HepG2 (cell line): ENCODE data around the gene GSDMA. TPM values are rescaled to one million over a fixed set of nuclear protein-coding genes. Genes with fewer than 3 reads are reported as not detected.

Experiments
- AGO2 ChIP-seq: fragments of 200-400 bp; formaldehyde crosslinking; optimal IDR thresholded peaks from 2 replicates; pipeline ENCODE3; 2017; ENCODE audit warnings: mild to moderate bottlenecking, low read depth, low read length, moderate library complexity
- AHR ChIP-seq: IDR thresholded peaks from 2 replicates; pipeline ENCODE4 v1.6.1; 2018; ENCODE audit warnings: missing genetic modification reagents, missing compliant biosample characterization
- ATAD3A ChIP-seq: sonication (generic); formaldehyde crosslinking; IDR thresholded peaks from 2 replicates; pipeline ENCODE4 v1.4.0; 2020; ENCODE audit warnings: missing genetic modification reagents
- ATF1 ChIP-seq: IDR thresholded peaks from 2 replicates; pipeline ENCODE4 v1.6.1; 2016; ENCODE audit warnings: mild to moderate bottlenecking, control low read depth
- CENPX ChIP-seq: sonication (generic); formaldehyde crosslinking; IDR thresholded peaks from 2 replicates; pipeline ENCODE4 v1.9.0; 2021; ENCODE audit warnings: mild to moderate bottlenecking, missing genetic modification reagents, moderate library complexity
- DMAP1 ChIP-seq: IDR thresholded peaks from 2 replicates; pipeline ENCODE4 v1.6.1; 2016
- HDAC2 ChIP-seq: sonication (generic); formaldehyde crosslinking; IDR thresholded peaks from 2 replicates; pipeline ENCODE4 v1.4.0; 2020; ENCODE audit warnings: missing genetic modification reagents
- HIVEP1 ChIP-seq: sonication (generic); formaldehyde crosslinking; IDR thresholded peaks from 2 replicates; pipeline ENCODE4 v1.4.0; 2020; ENCODE audit warnings: mild to moderate bottlenecking, missing genetic modification reagents
- HNRNPL ChIP-seq: fragments of 200-400 bp; formaldehyde crosslinking; IDR thresholded peaks from 2 replicates; pipeline ENCODE4 v1.6.1; 2017; ENCODE audit warnings: mild to moderate bottlenecking, low read depth, low read length
- KDM1A ChIP-seq: IDR thresholded peaks from 2 replicates; pipeline ENCODE4 v1.6.1; 2016; ENCODE audit warnings: missing compliant biosample characterization
- NR0B2 ChIP-seq: sonication (generic); formaldehyde crosslinking; IDR thresholded peaks from 2 replicates; pipeline ENCODE4 v1.4.0; 2020; ENCODE audit warnings: mild to moderate bottlenecking, missing genetic modification reagents
- PAXIP1 ChIP-seq: sonication (generic); formaldehyde crosslinking; conservative IDR thresholded peaks from 2 replicates; pipeline ENCODE4 v1.4.0; 2020; ENCODE audit warnings: mild to moderate bottlenecking, missing genetic modification reagents, moderate library complexity
- PITX1 ChIP-seq: sonication (generic); formaldehyde crosslinking; IDR thresholded peaks from 2 replicates; pipeline ENCODE4 v1.5.1; 2020; ENCODE audit warnings: mild to moderate bottlenecking, missing genetic modification reagents
- SIN3B ChIP-seq: fragments of 150-350 bp; IDR thresholded peaks from 2 replicates; pipeline ENCODE4 v1.6.1; 2014; ENCODE audit warnings: low read length
- SKI ChIP-seq: fragments of 450-650 bp; IDR thresholded peaks from one replicate; pipeline ENCODE4 v1.6.1; 2018; ENCODE audit warnings: mild to moderate bottlenecking; ENCODE audit not compliant: partially characterized antibody
- SNAPC2 ChIP-seq: sonication (generic); formaldehyde crosslinking; IDR thresholded peaks from 2 replicates; pipeline ENCODE4 v1.8.1; 2022; ENCODE audit warnings: mild to moderate bottlenecking, missing genetic modification reagents
- SP1 ChIP-seq, 2 experiments: fragments of 450-650 bp in 1 of 2; sonication (generic) in 1 of 2; formaldehyde crosslinking in 1 of 2; IDR thresholded peaks; 2 replicates each; pipeline versions ENCODE4 v1.4.0 to v1.6.1; 2016 to 2020; ENCODE audit warnings: missing genetic modification reagents in 1 of 2
- ZNF530 ChIP-seq: sonication (generic); formaldehyde crosslinking; IDR thresholded peaks from 2 replicates; pipeline ENCODE4 v1.5.0; 2020; ENCODE audit warnings: low read depth, mild to moderate bottlenecking, missing genetic modification reagents
- ZNF567 ChIP-seq: sonication (generic); formaldehyde crosslinking; IDR thresholded peaks from 2 replicates; pipeline ENCODE4 v1.8.1; 2023; ENCODE audit warnings: mild to moderate bottlenecking, missing genetic modification reagents, borderline replicate concordance
- ZNF569 ChIP-seq: sonication (generic); formaldehyde crosslinking; IDR thresholded peaks from 2 replicates; pipeline ENCODE4 v1.5.0; 2020; ENCODE audit warnings: mild to moderate bottlenecking, missing genetic modification reagents, moderate library complexity, borderline replicate concordance
- ZNF577 ChIP-seq: sonication (generic); formaldehyde crosslinking; IDR thresholded peaks from 2 replicates; pipeline ENCODE4 v1.4.0; 2020; ENCODE audit warnings: mild to moderate bottlenecking, low read depth, missing genetic modification reagents, borderline replicate concordance
- ZNF607 ChIP-seq: sonication (generic); formaldehyde crosslinking; IDR thresholded peaks from 2 replicates; pipeline ENCODE4 v1.5.1; 2020; ENCODE audit warnings: missing genetic modification reagents, mild to moderate bottlenecking, borderline replicate concordance
- ZNF775 ChIP-seq: sonication (generic); formaldehyde crosslinking; IDR thresholded peaks from 2 replicates; pipeline ENCODE4 v1.4.0; 2020; ENCODE audit warnings: missing genetic modification reagents, mild to moderate bottlenecking, moderate library complexity, borderline replicate concordance
- ZZZ3 ChIP-seq: sonication (generic); formaldehyde crosslinking; IDR thresholded peaks from 2 replicates; pipeline ENCODE4 v1.4.0; 2020; ENCODE audit warnings: missing genetic modification reagents, mild to moderate bottlenecking, borderline replicate concordance
- polyA plus RNA-seq, 8 experiments: library from polyadenylated mRNA; depleted of rRNA in 3 of 8; stranded (reverse) in 7 of 8; unstranded in 1 of 8; fragments of >200 nt; fragmentation: Illumina TruSeq in 4 of 8; extraction: Trizol in 4 of 8; gene quantifications; 2 replicates each; pipeline versions ENCODE4 v1.2.1 to v1.2.3, GENCODE V29; 2011 to 2016; ENCODE audit warnings: low read depth in 4 of 8, missing spikeins in 1 of 8, mixed read lengths in 1 of 8; ENCODE audit not compliant: insufficient read depth in 1 of 8
- total RNA-seq, 5 experiments: library from RNA; depleted of rRNA; stranded (reverse); fragments of >200 nt; fragmentation: Illumina TruSeq; extraction: Trizol; gene quantifications; 2 replicates each; pipeline ENCODE4 v1.2.3, GENCODE V29; 2016; ENCODE audit warnings: low read depth in 1 of 5
- TF ChIP-seq, protein P1 (sequence below): sonication (generic); formaldehyde crosslinking; IDR thresholded peaks from 2 replicates; pipeline ENCODE4 v1.8.0; 2023; ENCODE audit warnings: mild to moderate bottlenecking, missing genetic modification reagents
- TF ChIP-seq, protein P2 (sequence below): sonication (generic); formaldehyde crosslinking; IDR thresholded peaks from 2 replicates; pipeline ENCODE4 v1.5.1; 2020; ENCODE audit warnings: missing genetic modification reagents, mild to moderate bottlenecking, borderline replicate concordance

GSDMA gene
- total and polyA plus RNA-seq, 2 of the 13 experiments (the other 11 are each of a cell fraction or from before 2014, with no cell fraction given) = not detected

DNA sequence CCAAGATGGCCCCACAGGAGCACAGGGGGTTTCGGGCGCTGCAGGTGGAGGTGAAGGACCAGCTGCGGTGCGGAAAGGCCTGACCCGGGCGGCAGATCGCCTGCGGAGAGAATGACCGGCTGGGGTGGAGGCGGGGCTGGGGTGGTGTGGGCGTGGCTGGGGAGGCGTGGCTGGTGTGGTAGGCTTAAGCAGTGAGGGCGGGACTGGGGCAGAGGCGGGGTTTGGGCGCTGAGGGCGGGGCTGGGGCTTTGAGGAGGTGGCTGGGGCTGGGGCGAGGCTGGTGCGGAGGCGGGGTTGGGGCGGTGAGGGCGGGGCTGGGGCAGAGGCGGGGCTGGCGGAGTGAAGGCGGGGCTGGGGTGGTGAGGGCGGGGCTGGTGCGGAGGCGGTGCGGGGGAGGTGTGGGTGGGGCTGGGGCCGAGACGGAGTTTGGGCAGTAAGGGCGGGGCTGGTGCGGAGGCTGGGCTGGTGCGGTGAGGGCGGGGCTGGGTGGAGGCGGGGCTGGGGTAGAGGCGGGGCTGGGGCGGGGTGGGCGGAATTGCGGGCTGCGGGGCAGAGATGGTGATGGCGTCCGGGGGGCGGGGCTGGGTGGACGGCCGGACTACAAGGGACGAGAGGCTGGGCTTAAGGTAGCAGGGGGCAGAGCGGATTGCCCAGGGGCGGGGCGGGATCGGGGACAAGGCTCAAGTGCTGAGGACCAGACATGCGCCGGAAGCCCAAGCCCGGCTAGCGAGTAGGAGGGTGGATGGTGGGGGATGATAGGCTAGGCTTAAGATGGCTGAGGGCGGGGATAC lies 9.9 kb upstream of the GSDMA start (continued):
- TF ChIP-seq HNRNPL (no peak), ATAD3A (CRISPR knock-in tag) (no peak), HDAC2 (no peak), KDM1A (CRISPR knock-in tag) (no peak), ZNF530 (CRISPR knock-in tag) (no peak), SIN3B (no peak), ZNF577 (CRISPR knock-in tag) (no peak), SNAPC2 (CRISPR knock-in tag) (no peak), NR0B2 (CRISPR knock-in tag) (no peak), DMAP1 (no peak), PAXIP1 (CRISPR knock-in tag) (peak; percentile 45; the same call in 1 of the 2 replicates), SP1 (IDR thresholded peaks at IDR 0.05) (no peak), SP1 (CRISPR knock-in tag; IDR thresholded peaks at IDR 0.05) (peak; percentile 61), ATF1 (CRISPR knock-in tag) (no peak), ZNF775 (CRISPR knock-in tag) (no peak), PITX1 (CRISPR knock-in tag) (peak; percentile 47; the same call in 1 of the 2 replicates), ZZZ3 (CRISPR knock-in tag) (no peak), AGO2 (no peak), ZNF567 (CRISPR knock-in tag) (no peak), HIVEP1 (CRISPR knock-in tag) (no peak; the same call in 1 of the 2 replicates), AHR (CRISPR knock-in tag) (0 out of 2 replicates have a peak, but pooled peaks have one; percentile 51), ZNF569 (no peak), SKI (no peak), CENPX (no peak), ZNF607 (no peak)
- TF ChIP-seq, protein P1, sequence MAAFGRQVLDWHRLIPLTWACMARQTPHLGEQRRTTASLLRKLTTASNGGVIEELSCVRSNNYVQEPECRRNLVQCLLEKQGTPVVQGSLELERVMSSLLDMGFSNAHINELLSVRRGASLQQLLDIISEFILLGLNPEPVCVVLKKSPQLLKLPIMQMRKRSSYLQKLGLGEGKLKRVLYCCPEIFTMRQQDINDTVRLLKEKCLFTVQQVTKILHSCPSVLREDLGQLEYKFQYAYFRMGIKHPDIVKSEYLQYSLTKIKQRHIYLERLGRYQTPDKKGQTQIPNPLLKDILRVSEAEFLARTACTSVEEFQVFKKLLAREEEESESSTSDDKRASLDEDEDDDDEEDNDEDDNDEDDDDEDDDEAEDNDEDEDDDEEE (CRISPR knock-in tag) = no peak; the same call in 1 of the 2 replicates
- TF ChIP-seq, protein P2, sequence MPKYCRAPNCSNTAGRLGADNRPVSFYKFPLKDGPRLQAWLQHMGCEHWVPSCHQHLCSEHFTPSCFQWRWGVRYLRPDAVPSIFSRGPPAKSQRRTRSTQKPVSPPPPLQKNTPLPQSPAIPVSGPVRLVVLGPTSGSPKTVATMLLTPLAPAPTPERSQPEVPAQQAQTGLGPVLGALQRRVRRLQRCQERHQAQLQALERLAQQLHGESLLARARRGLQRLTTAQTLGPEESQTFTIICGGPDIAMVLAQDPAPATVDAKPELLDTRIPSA (CRISPR knock-in tag) = no peak
